Gastroesophageal sphincter (tissue), 3 donors: ENCODE measurements around the gene MPDZ.

Experiments
- POLR2A ChIP-seq, 2 donors: fragments of 450-650 bp; IDR thresholded peaks; one replicate each; pipeline ENCODE4 v1.6.1; 2017; ENCODE audit warnings: antibody characterized with exemption in 2 of 2, mild to moderate bottlenecking in 2 of 2, moderate library complexity in 1 of 2
- POLR2AphosphoS5 ChIP-seq: sonication (generic); formaldehyde crosslinking; IDR thresholded peaks from one replicate; pipeline ENCODE4 v1.6.1; 2017; ENCODE audit warnings: antibody characterized with exemption
- TF ChIP-seq, protein P1 (sequence below), 4 experiments: fragments of 200-600 bp in 2 of 4; fragments of 450-650 bp in 2 of 4; sonication (generic) in 1 of 4; IDR thresholded peaks; one replicate each; pipeline ENCODE4 v1.5.1; 2017 to 2019; ENCODE audit warnings: antibody characterized with exemption in 4 of 4, mild to moderate bottlenecking in 2 of 4, moderate library complexity in 2 of 4

DNA sequence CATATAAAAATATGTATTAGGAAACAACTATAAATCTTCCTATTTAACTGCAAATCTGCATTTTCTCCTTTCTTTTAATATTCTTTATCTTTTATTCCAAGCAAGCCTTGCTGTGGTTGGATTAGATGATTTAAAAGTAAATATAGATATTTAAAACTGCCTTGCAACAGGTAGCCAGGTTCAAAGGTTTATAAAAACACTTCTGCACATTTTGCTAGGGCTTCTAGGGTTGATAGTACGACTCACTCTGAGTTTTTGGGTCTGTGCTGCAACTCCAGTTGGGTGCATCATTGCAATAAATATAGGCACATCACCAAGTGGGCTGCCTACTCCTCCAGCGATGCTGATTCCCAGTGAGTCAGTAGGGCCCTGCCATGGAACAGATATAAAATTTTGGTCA, 167.7 kb downstream of the MPDZ start:
- TF ChIP-seq POLR2A (IDR thresholded peaks at IDR 0.05), result no peak
- TF ChIP-seq, protein P1, sequence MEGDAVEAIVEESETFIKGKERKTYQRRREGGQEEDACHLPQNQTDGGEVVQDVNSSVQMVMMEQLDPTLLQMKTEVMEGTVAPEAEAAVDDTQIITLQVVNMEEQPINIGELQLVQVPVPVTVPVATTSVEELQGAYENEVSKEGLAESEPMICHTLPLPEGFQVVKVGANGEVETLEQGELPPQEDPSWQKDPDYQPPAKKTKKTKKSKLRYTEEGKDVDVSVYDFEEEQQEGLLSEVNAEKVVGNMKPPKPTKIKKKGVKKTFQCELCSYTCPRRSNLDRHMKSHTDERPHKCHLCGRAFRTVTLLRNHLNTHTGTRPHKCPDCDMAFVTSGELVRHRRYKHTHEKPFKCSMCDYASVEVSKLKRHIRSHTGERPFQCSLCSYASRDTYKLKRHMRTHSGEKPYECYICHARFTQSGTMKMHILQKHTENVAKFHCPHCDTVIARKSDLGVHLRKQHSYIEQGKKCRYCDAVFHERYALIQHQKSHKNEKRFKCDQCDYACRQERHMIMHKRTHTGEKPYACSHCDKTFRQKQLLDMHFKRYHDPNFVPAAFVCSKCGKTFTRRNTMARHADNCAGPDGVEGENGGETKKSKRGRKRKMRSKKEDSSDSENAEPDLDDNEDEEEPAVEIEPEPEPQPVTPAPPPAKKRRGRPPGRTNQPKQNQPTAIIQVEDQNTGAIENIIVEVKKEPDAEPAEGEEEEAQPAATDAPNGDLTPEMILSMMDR (IDR thresholded peaks at IDR 0.05), result no peak
- TF ChIP-seq POLR2AphosphoS5, result no peak
